ENCODE measurements around the gene GPHN.

Gene GPHN

GRCh38 chr14:66790101-66790500, 282.2 kb downstream of the GPHN start:
- TF ChIP-seq CTCF (IDR thresholded peaks at IDR 0.05; ENCODE audit: extremely low read depth, missing control alignments), result no peak
- DNase-seq (ENCODE audit: low spot score), result no peak

- TF ChIP-seq CTCF (IDR thresholded peaks at IDR 0.05; ENCODE audit: extremely low read depth, missing control alignments), result no peak
- DNase-seq (ENCODE audit: low spot score), result no peak
Measured at GRCh38 chr14:66802962-66803361, 295.0 kb downstream of the GPHN start.

GRCh38 chr14:66804141-66804540, 296.2 kb downstream of the GPHN start:
- TF ChIP-seq CTCF (IDR thresholded peaks at IDR 0.05; ENCODE audit: extremely low read depth, missing control alignments), result no peak
- no peak for DNase-seq (ENCODE audit: low spot score)

- no peak for DNase-seq (ENCODE audit: low spot score)
- TF ChIP-seq CTCF (IDR thresholded peaks at IDR 0.05; ENCODE audit: extremely low read depth, missing control alignments), result no peak
Measured at GRCh38 chr14:66813636-66814035, 305.7 kb downstream of the GPHN start.

- DNase-seq (ENCODE audit: low spot score), result no peak
- no peak for TF ChIP-seq CTCF (IDR thresholded peaks at IDR 0.05; ENCODE audit: extremely low read depth, missing control alignments)
Measured at GRCh38 chr14:66815687-66816086, 307.7 kb downstream of the GPHN start.

- no peak for DNase-seq (ENCODE audit: low spot score)
- TF ChIP-seq CTCF (IDR thresholded peaks at IDR 0.05; ENCODE audit: extremely low read depth, missing control alignments), result no peak
Measured at GRCh38 chr14:66824251-66824650, 316.3 kb downstream of the GPHN start.

- no peak for TF ChIP-seq CTCF (IDR thresholded peaks at IDR 0.05; ENCODE audit: extremely low read depth, missing control alignments)
- DNase-seq (ENCODE audit: low spot score), result no peak
Measured at GRCh38 chr14:66827182-66827581, 319.2 kb downstream of the GPHN start.
